Measurements from ENCODE around the gene MAPK4.
"Not testable (repeated sequence)": the region's sequence is repeated elsewhere in the genome, so short reads cannot be mapped to it uniquely, and the experiment has no call there.

- not testable (repeated sequence) for TF ChIP-seq EZH2phosphoT487 (conservative IDR thresholded peaks at IDR 0.05; ENCODE audit: low read length); CTCF (IDR thresholded peaks at IDR 0.05; ENCODE audit: insufficient read depth, low read length, poor library complexity, severe bottlenecking)
These were observed 15.4 kb upstream of the MAPK4 start for GRCh38 chr18:50544476-50544875.

Measured in SU-DHL-6 (cell line).